ENCODE data around the gene TBCK.

The TBCK gene

DNA sequence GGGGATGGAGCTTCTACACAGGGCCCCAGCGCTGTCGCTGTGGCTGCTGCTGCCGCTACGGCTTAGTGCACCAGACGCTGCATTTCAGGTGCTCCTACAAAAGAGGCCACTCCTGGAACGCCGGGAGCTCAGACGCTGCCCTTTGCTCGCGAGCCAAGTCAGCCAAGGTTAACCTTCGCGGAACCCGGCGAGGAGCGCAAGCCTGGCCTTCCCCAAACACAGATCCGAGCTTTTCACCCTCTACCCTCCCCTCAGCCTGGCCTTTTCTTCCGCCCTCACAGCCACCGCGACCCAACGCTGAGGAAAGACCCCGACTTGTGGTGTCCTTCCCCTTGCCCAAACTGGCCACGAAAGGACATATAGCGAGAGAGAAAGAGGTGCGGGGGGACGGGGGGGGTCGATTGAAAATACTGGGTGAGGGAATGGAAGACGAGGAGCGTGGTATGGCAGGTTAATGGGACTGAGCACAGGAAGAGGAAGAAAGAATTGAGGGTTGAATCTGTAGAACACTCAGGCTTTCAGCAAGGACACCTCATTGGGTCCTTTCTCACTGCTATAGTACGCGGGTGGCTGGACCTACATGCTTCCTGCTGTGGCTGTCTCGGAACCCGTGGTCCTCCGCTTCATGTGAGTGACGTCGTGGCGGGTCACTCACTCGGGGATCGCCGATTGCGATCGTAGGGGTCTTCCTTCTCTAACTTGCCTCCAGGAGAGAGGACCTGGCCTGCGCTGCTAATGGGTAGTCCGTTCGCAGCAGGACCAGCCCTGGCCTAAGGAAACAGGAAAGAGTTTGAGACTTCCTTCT, at the start of gene TBCK, which contains the start of gene AIMP1:
Gene TBCK, minus strand, starts transcription at position 242 of the 805 bp plus-strand sequence. CDS start 7,249 bp downstream, outside the sequence.
Gene AIMP1, plus strand, starts transcription at position 583 of the 805 bp plus-strand sequence. CDS start 8,460 bp downstream, outside the sequence.
- peak within 1 kb of the TSS; percentile 84 for H3K27ac ChIP-seq
- TF ChIP-seq, protein P1, sequence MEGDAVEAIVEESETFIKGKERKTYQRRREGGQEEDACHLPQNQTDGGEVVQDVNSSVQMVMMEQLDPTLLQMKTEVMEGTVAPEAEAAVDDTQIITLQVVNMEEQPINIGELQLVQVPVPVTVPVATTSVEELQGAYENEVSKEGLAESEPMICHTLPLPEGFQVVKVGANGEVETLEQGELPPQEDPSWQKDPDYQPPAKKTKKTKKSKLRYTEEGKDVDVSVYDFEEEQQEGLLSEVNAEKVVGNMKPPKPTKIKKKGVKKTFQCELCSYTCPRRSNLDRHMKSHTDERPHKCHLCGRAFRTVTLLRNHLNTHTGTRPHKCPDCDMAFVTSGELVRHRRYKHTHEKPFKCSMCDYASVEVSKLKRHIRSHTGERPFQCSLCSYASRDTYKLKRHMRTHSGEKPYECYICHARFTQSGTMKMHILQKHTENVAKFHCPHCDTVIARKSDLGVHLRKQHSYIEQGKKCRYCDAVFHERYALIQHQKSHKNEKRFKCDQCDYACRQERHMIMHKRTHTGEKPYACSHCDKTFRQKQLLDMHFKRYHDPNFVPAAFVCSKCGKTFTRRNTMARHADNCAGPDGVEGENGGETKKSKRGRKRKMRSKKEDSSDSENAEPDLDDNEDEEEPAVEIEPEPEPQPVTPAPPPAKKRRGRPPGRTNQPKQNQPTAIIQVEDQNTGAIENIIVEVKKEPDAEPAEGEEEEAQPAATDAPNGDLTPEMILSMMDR (conservative IDR thresholded peaks at IDR 0.05): no peak
- TF ChIP-seq ZFX (IDR thresholded peaks at IDR 0.05): peak; percentile 61; the same call in 1 of the 2 replicates

DNA sequence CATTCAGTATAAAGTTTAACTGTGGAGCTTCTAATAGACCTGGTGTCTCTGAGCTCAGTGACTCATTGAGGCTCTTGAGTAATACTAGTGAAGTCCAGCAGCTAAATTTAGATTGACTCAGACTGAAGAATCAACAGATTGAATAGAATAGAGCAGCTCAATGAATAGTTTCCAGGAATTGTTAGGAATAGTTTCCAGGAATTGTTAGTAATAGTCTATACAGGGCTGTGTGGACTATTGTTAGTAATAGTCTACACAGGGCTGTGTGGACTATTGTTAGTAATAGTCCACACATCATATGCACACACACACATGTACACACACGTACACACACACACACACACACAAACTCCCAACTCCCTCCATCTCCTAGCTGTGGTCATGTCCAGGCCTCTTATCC, 49.6 kb upstream of the TBCK start:
- H3K27ac ChIP-seq: no peak overlapping the region
- TF ChIP-seq ZFX (IDR thresholded peaks at IDR 0.05): no peak
- TF ChIP-seq, protein P1 (conservative IDR thresholded peaks at IDR 0.05): no peak

DNA sequence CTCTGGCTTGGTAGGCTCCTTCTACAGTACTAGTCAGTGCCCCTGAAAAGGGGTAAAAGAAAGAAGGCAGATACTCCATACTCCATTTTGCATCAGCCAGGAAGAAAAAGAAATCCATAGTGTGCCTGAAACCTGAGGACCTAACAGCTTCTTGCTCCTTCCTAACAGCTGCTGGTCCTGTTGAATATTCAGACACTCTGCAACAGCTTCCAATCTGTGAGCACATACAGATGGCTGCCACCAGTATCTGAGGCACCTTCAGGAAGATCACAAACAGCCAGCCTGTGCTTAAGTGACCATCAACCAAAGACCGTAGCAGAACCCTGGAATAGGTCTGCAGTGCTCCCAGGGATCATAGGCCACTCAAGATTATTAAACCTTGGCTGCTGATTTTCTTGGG, 48.3 kb upstream of the TBCK start:
- TF ChIP-seq, protein P1 (conservative IDR thresholded peaks at IDR 0.05): no peak
- no peak for TF ChIP-seq ZFX (IDR thresholded peaks at IDR 0.05)
- H3K27ac ChIP-seq: no peak overlapping the region

DNA sequence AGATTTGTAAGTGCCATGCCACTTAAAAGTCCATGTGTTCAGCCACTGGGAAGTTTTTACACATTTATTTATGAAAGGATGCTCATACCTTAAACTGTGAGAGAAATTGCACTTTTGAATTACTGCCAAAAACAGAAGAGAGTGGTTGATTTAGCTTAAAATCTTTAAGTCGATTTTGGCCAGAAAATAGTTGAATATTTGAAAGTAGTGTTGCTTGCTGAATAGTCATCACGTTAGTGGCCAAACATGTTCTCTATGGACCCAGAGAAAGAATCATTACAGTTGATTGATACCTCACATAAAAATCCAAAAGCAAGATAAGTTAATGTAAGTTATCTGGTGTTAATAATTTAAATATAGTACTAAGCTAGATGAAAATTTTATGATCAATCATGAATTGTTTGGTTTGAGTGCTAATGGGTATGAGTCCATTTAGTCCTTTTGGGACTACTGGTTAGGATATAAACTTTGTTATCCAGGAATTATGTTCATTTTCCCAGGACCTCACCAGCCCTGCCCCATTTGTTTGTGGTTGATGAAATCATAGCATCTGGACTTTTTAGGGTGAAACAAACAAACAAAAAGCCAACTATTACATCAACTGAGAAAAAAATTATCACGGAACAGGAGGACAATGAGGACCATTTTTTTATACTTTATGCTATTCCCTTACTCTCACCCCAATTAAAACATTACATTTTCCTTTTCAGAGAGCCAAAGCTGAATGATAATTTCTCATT, 46.2 kb upstream of the TBCK start:
- no peak overlapping the region for H3K27ac ChIP-seq
- TF ChIP-seq, protein P1 (conservative IDR thresholded peaks at IDR 0.05): no peak
- no peak for TF ChIP-seq ZFX (IDR thresholded peaks at IDR 0.05)

DNA sequence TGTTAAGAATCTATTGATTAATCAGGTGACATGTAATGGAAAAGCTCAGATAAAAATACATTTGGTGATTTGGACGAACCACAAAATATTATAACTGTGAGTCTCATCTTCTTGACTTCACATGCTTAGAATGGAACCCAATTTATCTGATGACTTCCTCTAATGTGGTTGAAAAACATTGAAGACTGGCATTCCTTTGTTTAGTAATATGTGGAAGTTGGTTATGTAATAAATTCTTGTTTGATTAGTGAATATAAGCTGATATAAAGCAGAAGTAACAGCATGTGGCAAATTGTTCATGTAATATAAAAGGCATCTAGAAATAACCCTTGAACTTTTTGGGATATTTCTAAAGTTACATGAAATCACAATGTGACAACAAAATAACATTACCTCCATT, 42.9 kb upstream of the TBCK start:
- no peak for TF ChIP-seq ZFX (IDR thresholded peaks at IDR 0.05)
- TF ChIP-seq, protein P1 (conservative IDR thresholded peaks at IDR 0.05): no peak
- no peak overlapping the region for H3K27ac ChIP-seq

DNA sequence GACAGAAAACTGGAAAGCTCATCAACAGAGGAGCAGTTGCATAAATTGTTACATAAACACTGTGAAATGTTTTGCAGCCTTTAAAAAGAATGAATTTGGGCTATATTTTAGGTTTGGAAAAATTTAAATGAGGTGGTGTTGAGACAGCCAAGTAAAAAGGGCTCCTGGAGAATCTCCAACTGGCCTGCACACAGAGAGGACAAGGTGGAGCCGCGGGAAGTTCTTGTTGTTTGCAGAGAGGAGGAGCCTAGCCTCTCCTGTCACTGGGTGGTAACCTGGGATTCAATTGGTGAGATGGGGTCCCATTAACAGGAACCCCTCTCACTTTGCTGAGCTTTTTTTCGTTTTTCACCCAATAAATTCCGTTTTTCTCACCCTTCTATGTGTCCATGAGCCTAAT, 39.2 kb upstream of the TBCK start:
- no peak for TF ChIP-seq ZFX (IDR thresholded peaks at IDR 0.05)
- TF ChIP-seq, protein P1 (conservative IDR thresholded peaks at IDR 0.05): no peak
- H3K27ac ChIP-seq: no peak overlapping the region

DNA sequence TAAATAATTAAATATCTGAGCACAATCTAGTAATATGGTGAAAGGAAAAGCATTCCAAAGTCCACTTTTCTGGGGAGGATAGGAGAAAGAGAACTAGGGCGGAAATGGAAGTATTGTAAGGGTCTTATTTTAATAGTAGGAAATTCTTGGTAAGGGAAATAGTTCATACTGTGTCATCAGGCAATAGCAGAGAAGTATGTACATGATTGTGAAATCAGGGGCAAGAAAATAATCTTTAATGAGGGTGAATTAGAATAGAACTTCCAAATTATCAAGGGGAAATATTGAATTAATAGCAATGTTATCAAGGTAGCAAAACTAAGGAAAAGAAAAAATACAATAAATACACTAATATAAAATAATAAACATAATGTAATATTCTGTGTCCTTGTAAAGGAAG, 37.8 kb upstream of the TBCK start:
- TF ChIP-seq ZFX (IDR thresholded peaks at IDR 0.05): no peak
- TF ChIP-seq, protein P1 (conservative IDR thresholded peaks at IDR 0.05): no peak
- H3K27ac ChIP-seq: no peak overlapping the region
